ENCODE results near the gene CRKL. TPM values are rescaled to one million over a fixed set of nuclear protein-coding genes. Genes with fewer than 3 reads are reported as not detected.

CRKL gene
- total RNA-seq, 1 experiment from 2014 or later, result 106 TPM

- H2BK15ac ChIP-seq (ENCODE audit: low read depth, low read length), result no peak overlapping the region
- no peaks in the 10 kb centered on the region for H3K79me1 ChIP-seq (ENCODE audit: insufficient read depth, low read depth, low read length, poor library complexity, severe bottlenecking)
- H3K27me3 ChIP-seq (ENCODE audit: insufficient read depth, low read length), result no peaks in the 10 kb centered on the region
- no peak for DNase-seq
- no peak overlapping the region for H3K27ac ChIP-seq (ENCODE audit: insufficient read length, low read depth, low read length)
- no peak overlapping the region for H4K8ac ChIP-seq (replicated peaks; ENCODE audit: insufficient read length, low read depth, low read length)
- no peak overlapping the region for H3K9ac ChIP-seq (ENCODE audit: extremely low read depth, insufficient read length, low read length)
- H3K23me2 ChIP-seq (ENCODE audit: insufficient read length, low read depth, low read length, poor library complexity, severe bottlenecking), result no peaks in the 10 kb centered on the region
- Mint-ChIP-seq H3K4me3 (no peak overlapping the region), H3K9me3 (no peaks in the 10 kb centered on the region), H3K36me3 (ENCODE audit: insufficient read depth in 1 of 3, low read depth in 3 of 3) (peaks cover 3 to 34% (median 14%) of the 10 kb centered on the region in 3 experiments; a peak in 5 of 7 replicates), H3K4me1 (peaks cover 3 to 4% of the 10 kb centered on the region in 2 experiments; a peak in 1 of 4 replicates), H3K27me3 (ENCODE audit: low read depth) (no peaks in the 10 kb centered on the region), H3K27ac (no peak overlapping the region)
- H3K14ac ChIP-seq (ENCODE audit: insufficient read depth, low read length), result no peak overlapping the region
- no peak for TF ChIP-seq CTCF (conservative IDR thresholded peaks at IDR 0.05)
- H2BK12ac ChIP-seq (ENCODE audit: insufficient read length, low read depth, low read length), result no peak overlapping the region
- no peak overlapping the region for H3T11ph ChIP-seq (ENCODE audit: low read length)
- H2BK20ac ChIP-seq (ENCODE audit: low read depth, low read length, poor library complexity, severe bottlenecking), result no peak overlapping the region
- H3K4me2 ChIP-seq (ENCODE audit: insufficient read depth, insufficient read length, low read length), result no peak overlapping the region
- no peak overlapping the region for H2BK120ac ChIP-seq (ENCODE audit: low read depth, low read length, poor library complexity, severe bottlenecking)
- no peak overlapping the region for H2AK5ac ChIP-seq (ENCODE audit: insufficient read length, low read length)
- no peak overlapping the region for H3K18ac ChIP-seq (ENCODE audit: insufficient read length, low read depth, low read length)
- H3K56ac ChIP-seq (ENCODE audit: insufficient read length, low read depth, low read length), result no peak overlapping the region
- H3K9me3 ChIP-seq (ENCODE audit: control insufficient read depth, low read depth, low read length), result no peaks in the 10 kb centered on the region
- H3K23ac ChIP-seq (ENCODE audit: insufficient read length, low read depth, low read length), result no peak overlapping the region
- no peak overlapping the region for H3K4ac ChIP-seq (ENCODE audit: low read depth, low read length)
- no peak overlapping the region for H2BK5ac ChIP-seq (ENCODE audit: insufficient read length, low read length)
- no peaks in the 10 kb centered on the region for H3K79me2 ChIP-seq (ENCODE audit: insufficient read depth, low read length)
- no peak overlapping the region for H2AFZ ChIP-seq (ENCODE audit: low read length)
- no peak overlapping the region for H4K5ac ChIP-seq (ENCODE audit: insufficient read length, low read depth, low read length)
- H4K91ac ChIP-seq (ENCODE audit: insufficient read length, low read depth, low read length), result no peak overlapping the region
- WGBS (ENCODE audit: extremely low coverage, insufficient read length, low lambda C conversion rate), result no CpG with 5 or more reads among the region's 6 CpGs
- no peaks in the 10 kb centered on the region for H3K4me1 ChIP-seq (ENCODE audit: insufficient read depth, low read length)
- H4K20me1 ChIP-seq (ENCODE audit: control insufficient read depth, insufficient read depth, insufficient read length), result no peaks in the 10 kb centered on the region
Measured at GRCh38 chr22:20889025-20889704, 28.0 kb upstream of the CRKL start.
